Activated CD8-positive, alpha-beta T cell treated with anti-CD3 and anti-CD28 coated beads for 36 hours (primary cell): ENCODE data around the gene TRAPPC6A. TPM values are rescaled to one million over a fixed set of nuclear protein-coding genes. Genes with fewer than 3 reads are reported as not detected.

ENCODE experiments used
- ATAC-seq: fragments of 200-7000 bp; cut with Tn5 transposase; one replicate; pipeline ENCODE4 v1.10.0; 2021; ENCODE audit warnings: mild to moderate bottlenecking, moderate library complexity
- CTCF ChIA-PET: fragments of 350-600 bp; sonication (Branson Sonifier 250); formaldehyde crosslinking; loops from one replicate; lab custom pipeline; 2021; ENCODE audit warnings: antibody characterized with exemption; lab: Charles Lee
- POLR2A ChIA-PET: fragments of 350-600 bp; sonication (Branson Sonifier 250); formaldehyde crosslinking; loops from one replicate; lab custom pipeline; 2021; ENCODE audit warnings: antibody characterized with exemption; lab: Charles Lee
- DNase-seq: peaks from one replicate; pipeline ENCODE4 v3.0.0-alpha.2; 2020
- H3K27ac Mint-ChIP-seq: one replicate; pipeline ENCODE4 v1.8.0; 2021; ENCODE audit warnings: mild to moderate bottlenecking, mixed read lengths
- H3K27me3 Mint-ChIP-seq: one replicate; pipeline ENCODE4 v1.8.0; 2021; ENCODE audit warnings: mixed read lengths
- H3K36me3 Mint-ChIP-seq: one replicate; pipeline ENCODE4 v1.8.0; 2021; ENCODE audit warnings: low read depth, mixed read lengths
- H3K4me1 Mint-ChIP-seq: one replicate; pipeline ENCODE4 v1.8.0; 2021; ENCODE audit warnings: low read depth, mixed read lengths
- H3K4me3 Mint-ChIP-seq: one replicate; pipeline ENCODE4 v1.8.0; 2021; ENCODE audit warnings: mild to moderate bottlenecking, moderate library complexity, mixed read lengths
- H3K9me3 Mint-ChIP-seq: one replicate; pipeline ENCODE4 v1.8.0; 2021; ENCODE audit warnings: mixed read lengths
- CTCF ChIP-seq: fragments of 200-600 bp; IDR thresholded peaks from one replicate; pipeline ENCODE4 v1.8.0; 2022; ENCODE audit warnings: antibody characterized with exemption, mild to moderate bottlenecking
- intact Hi-C: fragments of 100-400 bp; cut with micrococcal nuclease; formaldehyde crosslinking; loops from one replicate; pipeline ENCODE4 v1.10.0; 2022
- total RNA-seq, 2 experiments: library from RNA; stranded (reverse); gene quantifications; one replicate each; pipeline ENCODE4 v1.2.3, GENCODE V29; 2021

TRAPPC6A gene
- total RNA-seq, 2 experiments from 2014 or later, result 27.3 to 28.8 TPM

GRCh38 chr19:45173816-45174215 lies 4.2 kb downstream of the TRAPPC6A start:
- CTCF ChIA-PET, result interaction anchor here (0.6 to 2.1 kb wide), 3 partner anchors 9 to 305 kb away, joined by 3 to 6 read pairs (median 3); no protein-coding TSS in a partner anchor
- H3K36me3 Mint-ChIP-seq, result no peaks in the 10 kb centered on the region
- H3K4me3 Mint-ChIP-seq, result no peak overlapping the region
- no peaks in the 10 kb centered on the region for H3K9me3 Mint-ChIP-seq
- intact Hi-C loops, result no loop called here
- POLR2A ChIA-PET, result no interaction called here
- H3K27ac Mint-ChIP-seq, result peak overlapping the region; percentile 52
- no peak for TF ChIP-seq CTCF
- no peak for ATAC-seq
- H3K27me3 Mint-ChIP-seq, result no peaks in the 10 kb centered on the region
- DNase-seq, result no peak
- peaks cover 37% of the 10 kb centered on the region for H3K4me1 Mint-ChIP-seq

GRCh38 chr19:45172611-45173208 lies 5.3 kb downstream of the TRAPPC6A start:
- ChIA-PET POLR2A (interaction anchor here (0.7 kb wide), 1 partner anchor 70 kb away, joined by 5 read pairs; no protein-coding TSS in a partner anchor), CTCF (interaction anchor here (2.1 kb wide), 1 partner anchor 14 kb away, joined by 6 read pairs; no protein-coding TSS in a partner anchor)
- no peak overlapping the region for H3K4me3 Mint-ChIP-seq
- H3K36me3 Mint-ChIP-seq, result no peaks in the 10 kb centered on the region
- ATAC-seq (no peak), DNase-seq (no peak)
- TF ChIP-seq CTCF, result no peak
- H3K27me3 Mint-ChIP-seq, result no peaks in the 10 kb centered on the region
- H3K27ac Mint-ChIP-seq, result peak overlapping the region; percentile 90
- intact Hi-C loops, result no loop called here
- H3K4me1 Mint-ChIP-seq, result peaks cover 37% of the 10 kb centered on the region
- H3K9me3 Mint-ChIP-seq, result no peaks in the 10 kb centered on the region

GRCh38 chr19:45172173-45172572 lies 5.9 kb downstream of the TRAPPC6A start:
- TF ChIP-seq CTCF, result no peak
- peak; percentile 24 for ATAC-seq
- Mint-ChIP-seq H3K9me3 (no peaks in the 10 kb centered on the region), H3K36me3 (no peaks in the 10 kb centered on the region), H3K4me1 (peaks cover 34% of the 10 kb centered on the region), H3K27me3 (no peaks in the 10 kb centered on the region), H3K4me3 (no peak overlapping the region), H3K27ac (peak overlapping the region; percentile 90)
- DNase-seq, result peak; percentile 42
- CTCF ChIA-PET, result interaction anchor here (0.8 to 2.1 kb wide), 2 partner anchors 15 to 112 kb away, joined by 3 to 6 read pairs; no protein-coding TSS in a partner anchor
- intact Hi-C loops, result no loop called here
- POLR2A ChIA-PET, result interaction anchor here (0.7 to 1.0 kb wide), 2 partner anchors 70 to 94 kb away, joined by 3 to 5 read pairs; partner anchors contain the start of gene GEMIN7

- no peaks in the 10 kb centered on the region for H3K9me3 Mint-ChIP-seq
- peak overlapping the region; percentile 90 for H3K27ac Mint-ChIP-seq
- H3K36me3 Mint-ChIP-seq, result no peaks in the 10 kb centered on the region
- H3K4me3 Mint-ChIP-seq, result peak overlapping the region; percentile 32
- intact Hi-C loops, result no loop called here
- TF ChIP-seq CTCF, result no peak
- ChIA-PET POLR2A (interaction anchor here (0.6 to 1.2 kb wide), 3 partner anchors 9 to 1561 kb away, joined by 3 read pairs; partner anchors contain the start of gene GEMIN7), CTCF (interaction anchor here (0.8 kb wide), 1 partner anchor 111 kb away, joined by 3 read pairs; no protein-coding TSS in a partner anchor)
- ATAC-seq (peak; percentile 91), DNase-seq (peak; percentile 73)
- H3K27me3 Mint-ChIP-seq, result no peaks in the 10 kb centered on the region
- peaks cover 32% of the 10 kb centered on the region for H3K4me1 Mint-ChIP-seq
These were observed 6.8 kb downstream of the TRAPPC6A start for GRCh38 chr19:45171211-45171623.
